ENCODE measurements around the gene BIVM. TPM values are rescaled to one million over a fixed set of nuclear protein-coding genes. Genes with fewer than 3 reads are reported as not detected.
"Not testable (repeated sequence)": the region's sequence is repeated elsewhere in the genome, so short reads cannot be mapped to it uniquely, and the experiment has no call there.

The BIVM gene
- polyA plus RNA-seq (2012; ENCODE audit: insufficient read depth, insufficient read length): 21.0 TPM

GRCh38 chr13:102798581-102799425, at the start of gene BIVM, which contains the start of gene POGLUT2:
BIVM (plus strand) TSS chr13:102799119; CDS start chr13:102807268, 8,149 bp downstream.
POGLUT2 (minus strand) TSS chr13:102798976; CDS start chr13:102798670, 306 bp downstream.
- H3K4me3 ChIP-seq (ENCODE audit: low read length): peak within 1 kb of the TSS; percentile 81
- peak; percentile 79 for DNase-seq (ENCODE audit: low read depth, low spot score)

- no peak for DNase-seq (ENCODE audit: low read depth, low spot score)
- H3K4me3 ChIP-seq (ENCODE audit: low read length): no peak overlapping the region
These were observed 47.0 kb upstream of the BIVM start for GRCh38 chr13:102751886-102752285.

- no peak for DNase-seq (ENCODE audit: low read depth, low spot score)
- H3K4me3 ChIP-seq (ENCODE audit: low read length): no peak overlapping the region
These were observed 41.9 kb upstream of the BIVM start for GRCh38 chr13:102757006-102757405.

- no peak for DNase-seq (ENCODE audit: low read depth, low spot score)
- no peak overlapping the region for H3K4me3 ChIP-seq (ENCODE audit: low read length)
These were observed 40.1 kb upstream of the BIVM start for GRCh38 chr13:102758842-102759241.

- no peak overlapping the region for H3K4me3 ChIP-seq (ENCODE audit: low read length)
- no peak for DNase-seq (ENCODE audit: low read depth, low spot score)
These were observed 37.8 kb upstream of the BIVM start for GRCh38 chr13:102761071-102761470.

- no peak overlapping the region for H3K4me3 ChIP-seq (ENCODE audit: low read length)
- no peak for DNase-seq (ENCODE audit: low read depth, low spot score)
These were observed 35.2 kb upstream of the BIVM start for GRCh38 chr13:102763741-102764140.

GRCh38 chr13:102768909-102769308, 30.0 kb upstream of the BIVM start:
- DNase-seq (ENCODE audit: low read depth, low spot score): no peak
- no peak overlapping the region for H3K4me3 ChIP-seq (ENCODE audit: low read length)

GRCh38 chr13:102769679-102770078, 29.2 kb upstream of the BIVM start:
- no peak overlapping the region for H3K4me3 ChIP-seq (ENCODE audit: low read length)
- DNase-seq (ENCODE audit: low read depth, low spot score): no peak

- DNase-seq (ENCODE audit: low read depth, low spot score): no peak
- H3K4me3 ChIP-seq (ENCODE audit: low read length): no peak overlapping the region
These were observed 28.5 kb upstream of the BIVM start for GRCh38 chr13:102770435-102770834.

- no peak overlapping the region for H3K4me3 ChIP-seq (ENCODE audit: low read length)
- DNase-seq (ENCODE audit: low read depth, low spot score): no peak
These were observed 27.4 kb upstream of the BIVM start for GRCh38 chr13:102771298-102772041.

- H3K4me3 ChIP-seq (ENCODE audit: low read length): peak overlapping the region; percentile 82; the same call in 1 of the 2 replicates
- DNase-seq (ENCODE audit: low read depth, low spot score): no peak
These were observed 26.9 kb upstream of the BIVM start for GRCh38 chr13:102772042-102772425.

GRCh38 chr13:102773441-102774213, 25.3 kb upstream of the BIVM start, which contains the start of gene TEX30:
TEX30 (minus strand) TSS chr13:102773786; CDS start chr13:102770026, 3,760 bp downstream.
- H3K4me3 ChIP-seq (ENCODE audit: low read length): peak within 1 kb of the TSS; percentile 82

GRCh38 chr13:102774214-102774568, 24.7 kb upstream of the BIVM start:
- no peak for DNase-seq (ENCODE audit: low read depth, low spot score)
- H3K4me3 ChIP-seq (ENCODE audit: low read length): peak overlapping the region; percentile 82

More at GRCh38 chr13:102773441-102774213, 25.3 kb upstream of the BIVM start, which contains the start of gene TEX30:
- peak; percentile 78 for DNase-seq (ENCODE audit: low read depth, low spot score)

- DNase-seq (ENCODE audit: low read depth, low spot score): peak; percentile 76
- H3K4me3 ChIP-seq (ENCODE audit: low read length): peak overlapping the region; percentile 82
These were observed 24.1 kb upstream of the BIVM start for GRCh38 chr13:102774591-102775520.

- DNase-seq (ENCODE audit: low read depth, low spot score): no peak
- H3K4me3 ChIP-seq (ENCODE audit: low read length): no peak overlapping the region
These were observed 22.6 kb upstream of the BIVM start for GRCh38 chr13:102776271-102776670.

GRCh38 chr13:102777736-102778135, 21.2 kb upstream of the BIVM start:
- no peak overlapping the region for H3K4me3 ChIP-seq (ENCODE audit: low read length)
- no peak for DNase-seq (ENCODE audit: low read depth, low spot score)

GRCh38 chr13:102779436-102780159, 19.3 kb upstream of the BIVM start:
- DNase-seq (ENCODE audit: low read depth, low spot score): peak; percentile 80
- peak overlapping the region; percentile 21 for H3K4me3 ChIP-seq (ENCODE audit: low read length)

GRCh38 chr13:102780656-102781055, 18.3 kb upstream of the BIVM start:
- DNase-seq (ENCODE audit: low read depth, low spot score); H3K4me3 ChIP-seq (ENCODE audit: low read length): not testable (repeated sequence)
